ENCODE data around the gene ANXA3. TPM values are rescaled to one million over a fixed set of nuclear protein-coding genes. Genes with fewer than 3 reads are reported as not detected.

The ANXA3 gene
- total and polyA plus RNA-seq, 5 donors: 10.9 to 48.1 (median 12.1) TPM

DNA sequence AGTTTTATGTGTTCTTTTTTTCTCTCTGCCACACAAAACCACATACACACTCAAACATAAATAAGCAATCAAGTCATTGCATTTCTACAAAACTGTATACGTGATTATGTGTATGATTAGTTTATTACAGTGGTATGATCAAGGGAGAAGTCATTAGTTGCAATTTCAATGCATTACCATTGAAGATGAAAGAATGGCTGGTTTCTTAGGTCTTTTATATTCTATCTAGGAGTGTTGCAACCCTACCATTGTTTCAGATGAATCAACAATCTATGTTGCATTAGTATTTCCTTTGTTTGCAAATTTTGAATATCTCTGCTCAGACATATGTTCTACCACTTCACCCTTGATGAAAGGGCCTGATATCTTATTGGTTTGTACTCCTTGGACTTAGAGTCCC, 6.8 kb downstream of the ANXA3 start:
- Histone ChIP-seq H3K27me3 (ENCODE audit: control insufficient read depth, insufficient read depth) (no peaks in the 10 kb centered on the region), H3K9me3 (ENCODE audit: control insufficient read depth, low read length) (no peaks in the 10 kb centered on the region), H3K4me1 (ENCODE audit: control insufficient read depth, insufficient read depth, low read length) (peaks cover 13% of the 10 kb centered on the region), H3K4me3 (ENCODE audit: low read length) (no peak overlapping the region), H3K27ac (ENCODE audit: low read length) (no peak overlapping the region)
- DNase-seq (no peak), ATAC-seq (no peak)
- WGBS: 84% methylated on average over 1 of the region's 1 CpG
- intact Hi-C loops (cut with DNase I): no loop called here

GRCh38 chr4:78560296-78560963, 8.9 kb downstream of the ANXA3 start:
- DNase-seq: no peak
- 65% methylated on average over 2 of the region's 2 CpGs for WGBS

DNA sequence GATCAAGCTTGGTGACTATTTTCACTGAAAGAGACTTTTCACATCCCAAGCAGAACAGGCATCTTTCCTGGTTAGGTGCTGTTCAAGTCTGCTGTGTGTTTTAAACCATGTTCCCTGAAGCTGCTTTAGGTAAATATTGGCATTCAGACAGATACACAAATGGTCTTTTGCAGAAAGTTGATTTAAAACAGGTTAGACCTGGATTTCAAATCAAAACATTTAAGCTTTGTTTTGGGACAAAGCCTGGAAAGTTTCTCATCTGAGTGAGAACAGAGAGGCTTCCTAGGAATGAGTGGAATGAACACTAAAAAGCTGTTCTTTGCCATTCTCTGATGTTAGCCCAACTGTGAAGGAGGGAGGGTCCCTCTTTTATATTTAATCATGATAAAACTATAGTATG, 10.1 kb downstream of the ANXA3 start:
- peaks cover 15% of the 10 kb centered on the region for H3K4me1 ChIP-seq (ENCODE audit: control insufficient read depth, insufficient read depth, low read length)
- H3K27ac ChIP-seq (ENCODE audit: low read length): no peak overlapping the region
- no peak for ATAC-seq
- intact Hi-C loops (cut with DNase I): no loop called here
- no peak overlapping the region for H3K4me3 ChIP-seq (ENCODE audit: low read length)
- no peak for DNase-seq
- H3K9me3 ChIP-seq (ENCODE audit: control insufficient read depth, low read length): no peaks in the 10 kb centered on the region
- no peaks in the 10 kb centered on the region for H3K27me3 ChIP-seq (ENCODE audit: control insufficient read depth, insufficient read depth)

More at GRCh38 chr4:78560296-78560963, 8.9 kb downstream of the ANXA3 start:
- Histone ChIP-seq H3K4me3 (ENCODE audit: low read length) (no peak overlapping the region), H3K27ac (ENCODE audit: low read length) (peak overlapping the region; percentile 43), H3K27me3 (ENCODE audit: control insufficient read depth, insufficient read depth) (no peaks in the 10 kb centered on the region), H3K9me3 (ENCODE audit: control insufficient read depth, low read length) (no peaks in the 10 kb centered on the region), H3K4me1 (ENCODE audit: control insufficient read depth, insufficient read depth, low read length) (peaks cover 13% of the 10 kb centered on the region)
- ATAC-seq: peak; percentile 87 to 94
- intact Hi-C loops (cut with DNase I): no loop called here

- 71% methylated on average over 4 of the region's 4 CpGs for WGBS
- Histone ChIP-seq H3K4me3 (ENCODE audit: low read length) (no peak overlapping the region), H3K27ac (ENCODE audit: low read length) (no peak overlapping the region), H3K4me1 (ENCODE audit: control insufficient read depth, insufficient read depth, low read length) (peaks cover 18% of the 10 kb centered on the region), H3K9me3 (ENCODE audit: control insufficient read depth, low read length) (no peaks in the 10 kb centered on the region), H3K27me3 (ENCODE audit: control insufficient read depth, insufficient read depth) (no peaks in the 10 kb centered on the region)
- DNase-seq (no peak), ATAC-seq (no peak)
- intact Hi-C loops (cut with DNase I): no loop called here
Measured at GRCh38 chr4:78562687-78563086, 11.1 kb downstream of the ANXA3 start.

DNA sequence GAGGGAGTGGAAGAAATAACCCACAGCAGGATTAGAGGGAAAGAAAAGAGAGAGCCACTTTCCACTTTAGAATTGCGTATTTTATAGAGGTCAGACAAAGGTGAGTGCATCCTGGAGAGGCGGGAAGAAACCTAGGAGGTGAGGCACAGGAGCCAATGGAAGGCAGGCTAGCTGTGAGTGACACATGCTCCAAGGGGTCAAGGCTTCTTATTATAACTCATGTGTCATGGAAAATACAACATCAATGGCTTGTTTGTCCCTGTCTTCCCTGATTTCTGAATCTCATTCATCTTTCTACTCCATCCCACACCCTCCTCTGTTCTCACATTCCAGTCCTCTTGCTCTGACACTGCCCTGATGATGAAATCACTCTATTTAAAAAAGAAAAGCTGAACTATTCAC, 14.4 kb downstream of the ANXA3 start:
- 90% methylated on average over 2 of the region's 2 CpGs for WGBS
- no peak for DNase-seq
- no peak overlapping the region for H3K4me3 ChIP-seq (ENCODE audit: low read length)
- H3K4me1 ChIP-seq (ENCODE audit: control insufficient read depth, insufficient read depth, low read length): peaks cover 15% of the 10 kb centered on the region
- intact Hi-C loops (cut with DNase I): no loop called here
- no peaks in the 10 kb centered on the region for H3K27me3 ChIP-seq (ENCODE audit: control insufficient read depth, insufficient read depth)
- ATAC-seq: peak; percentile 68 to 71
- no peak overlapping the region for H3K27ac ChIP-seq (ENCODE audit: low read length)
- H3K9me3 ChIP-seq (ENCODE audit: control insufficient read depth, low read length): no peaks in the 10 kb centered on the region

- ATAC-seq (peak in 1 of 2 donors; percentile 22), DNase-seq (peak in 1 of 3 donors; percentile 33)
- Histone ChIP-seq H3K27ac (ENCODE audit: low read length) (peak overlapping the region; percentile 70), H3K9me3 (ENCODE audit: control insufficient read depth, low read length) (no peaks in the 10 kb centered on the region), H3K27me3 (ENCODE audit: control insufficient read depth, insufficient read depth) (no peaks in the 10 kb centered on the region), H3K4me3 (ENCODE audit: low read length) (no peak overlapping the region), H3K4me1 (ENCODE audit: control insufficient read depth, insufficient read depth, low read length) (peaks cover 10% of the 10 kb centered on the region)
- 85% methylated on average over 8 of the region's 8 CpGs for WGBS
- intact Hi-C loops (cut with DNase I): no loop called here
Measured at GRCh38 chr4:78566834-78567499, 15.4 kb downstream of the ANXA3 start.

- DNase-seq (no peak), ATAC-seq (no peak)
- no peak overlapping the region for H3K4me3 ChIP-seq (ENCODE audit: low read length)
- peaks cover 10% of the 10 kb centered on the region for H3K4me1 ChIP-seq (ENCODE audit: control insufficient read depth, insufficient read depth, low read length)
- H3K9me3 ChIP-seq (ENCODE audit: control insufficient read depth, low read length): no peaks in the 10 kb centered on the region
- intact Hi-C loops (cut with DNase I): no loop called here
- peak overlapping the region; percentile 43 for H3K27ac ChIP-seq (ENCODE audit: low read length)
- 97% methylated on average over 2 of the region's 2 CpGs for WGBS
- H3K27me3 ChIP-seq (ENCODE audit: control insufficient read depth, insufficient read depth): no peaks in the 10 kb centered on the region
Measured at GRCh38 chr4:78567500-78568060, 16.0 kb downstream of the ANXA3 start.

GRCh38 chr4:78568640-78569305, 17.2 kb downstream of the ANXA3 start:
- Histone ChIP-seq H3K4me1 (ENCODE audit: control insufficient read depth, insufficient read depth, low read length) (peaks cover 8% of the 10 kb centered on the region), H3K4me3 (ENCODE audit: low read length) (no peak overlapping the region), H3K27ac (ENCODE audit: low read length) (peak overlapping the region; percentile 81), H3K27me3 (ENCODE audit: control insufficient read depth, insufficient read depth) (no peaks in the 10 kb centered on the region), H3K9me3 (ENCODE audit: control insufficient read depth, low read length) (no peaks in the 10 kb centered on the region)
- WGBS: 46% methylated on average over 3 of the region's 3 CpGs
- ATAC-seq: peak; percentile 42 to 60
- DNase-seq: no peak
- intact Hi-C loops (cut with DNase I): no loop called here

DNA sequence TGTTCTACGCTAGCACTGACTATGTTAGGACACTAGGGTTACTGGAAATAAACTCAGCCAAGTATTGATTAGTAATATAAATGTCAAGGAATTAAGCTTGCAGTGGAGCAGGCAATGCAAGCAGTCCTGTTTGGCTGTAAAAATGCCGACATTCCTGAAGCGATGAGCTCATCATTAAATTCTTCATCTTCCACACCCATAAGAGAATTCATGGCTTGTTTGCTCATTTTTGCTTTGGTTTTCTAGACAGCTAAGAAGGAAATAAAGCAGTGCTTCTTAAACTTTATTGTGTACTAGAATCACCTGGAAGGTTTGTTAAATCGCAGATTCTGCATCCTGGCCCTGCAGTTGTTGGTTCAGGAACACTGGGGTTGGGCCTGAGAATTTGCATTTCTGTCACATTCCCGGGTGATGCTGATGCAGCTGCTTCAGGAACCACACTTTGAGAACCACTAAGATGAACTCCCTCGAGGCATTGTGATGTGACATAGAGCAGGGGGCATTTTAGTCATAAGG, 17.8 kb downstream of the ANXA3 start:
- Histone ChIP-seq H3K27ac (ENCODE audit: low read length) (peak overlapping the region; percentile 90), H3K27me3 (ENCODE audit: control insufficient read depth, insufficient read depth) (no peaks in the 10 kb centered on the region), H3K9me3 (ENCODE audit: control insufficient read depth, low read length) (no peaks in the 10 kb centered on the region), H3K4me1 (ENCODE audit: control insufficient read depth, insufficient read depth, low read length) (peaks cover 8% of the 10 kb centered on the region), H3K4me3 (ENCODE audit: low read length) (no peak overlapping the region)
- WGBS: 46% methylated on average over 6 of the region's 6 CpGs
- peak; percentile 65 to 81 for ATAC-seq
- DNase-seq: no peak
- intact Hi-C loops (cut with DNase I): no loop called here

GRCh38 chr4:78570117-78570516, 18.5 kb downstream of the ANXA3 start:
- Histone ChIP-seq H3K4me1 (ENCODE audit: control insufficient read depth, insufficient read depth, low read length) (peaks cover 8% of the 10 kb centered on the region), H3K4me3 (ENCODE audit: low read length) (no peak overlapping the region), H3K27me3 (ENCODE audit: control insufficient read depth, insufficient read depth) (no peaks in the 10 kb centered on the region), H3K9me3 (ENCODE audit: control insufficient read depth, low read length) (no peaks in the 10 kb centered on the region), H3K27ac (ENCODE audit: low read length) (no peak overlapping the region)
- intact Hi-C loops (cut with DNase I): no loop called here
- ATAC-seq (no peak), DNase-seq (no peak)
- 83% methylated on average over 2 of the region's 2 CpGs for WGBS

DNA sequence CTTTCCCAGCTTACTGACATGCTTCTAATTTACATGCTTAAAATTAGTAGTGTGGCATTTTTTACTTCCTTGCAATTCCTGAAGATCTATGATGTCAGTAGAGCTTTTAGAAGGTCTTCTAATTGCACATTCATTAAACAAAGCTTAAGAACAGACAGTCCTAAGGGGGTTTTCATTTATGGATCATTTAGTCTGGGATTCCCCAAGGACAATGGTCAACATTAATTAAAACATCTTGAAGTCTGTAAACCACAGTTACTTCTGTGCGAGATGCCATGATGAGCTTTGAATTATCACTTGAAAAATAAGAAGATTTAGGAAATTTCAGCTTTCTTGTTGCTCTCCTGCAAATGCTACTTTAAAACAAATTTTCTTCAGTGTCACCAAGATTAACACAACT, 20.2 kb downstream of the ANXA3 start:
- H3K4me1 ChIP-seq (ENCODE audit: control insufficient read depth, insufficient read depth, low read length): peaks cover 4% of the 10 kb centered on the region
- 93% methylated on average over 1 of the region's 1 CpG for WGBS
- no peak overlapping the region for H3K27ac ChIP-seq (ENCODE audit: low read length)
- DNase-seq (no peak), ATAC-seq (no peak)
- H3K27me3 ChIP-seq (ENCODE audit: control insufficient read depth, insufficient read depth): no peaks in the 10 kb centered on the region
- no peaks in the 10 kb centered on the region for H3K9me3 ChIP-seq (ENCODE audit: control insufficient read depth, low read length)
- no peak overlapping the region for H3K4me3 ChIP-seq (ENCODE audit: low read length)
- intact Hi-C loops (cut with DNase I): no loop called here
